ENCODE results near the gene KLK13.

Gene KLK13

DNA sequence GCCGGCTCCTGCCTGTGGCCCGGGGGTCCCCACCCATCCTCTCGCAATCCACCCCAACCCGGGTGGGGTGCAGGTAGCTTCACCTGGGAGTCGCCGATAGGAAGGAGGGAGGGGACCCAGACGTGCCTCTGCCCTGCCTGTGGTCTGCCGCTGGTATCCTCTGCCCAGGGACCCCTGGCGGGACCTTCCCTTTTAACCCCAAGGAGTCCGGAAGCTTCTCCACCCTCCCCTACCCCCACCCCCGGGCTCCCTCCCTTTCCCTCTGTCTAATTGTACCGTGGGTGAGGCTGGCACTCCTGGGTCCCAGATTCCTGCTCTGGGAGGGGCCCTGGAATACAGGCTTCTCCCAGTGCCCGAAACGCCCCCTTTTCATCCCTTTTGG lies 45.4 kb downstream of the KLK13 start, which contains the start of gene KLK10:
TSS of gene KLK10 (minus strand) at position 166 of the 382 bp plus-strand sequence. CDS start 579 bp downstream, outside the sequence.
- no peak for DNase-seq (ENCODE audit: low read depth, low spot score)

DNA sequence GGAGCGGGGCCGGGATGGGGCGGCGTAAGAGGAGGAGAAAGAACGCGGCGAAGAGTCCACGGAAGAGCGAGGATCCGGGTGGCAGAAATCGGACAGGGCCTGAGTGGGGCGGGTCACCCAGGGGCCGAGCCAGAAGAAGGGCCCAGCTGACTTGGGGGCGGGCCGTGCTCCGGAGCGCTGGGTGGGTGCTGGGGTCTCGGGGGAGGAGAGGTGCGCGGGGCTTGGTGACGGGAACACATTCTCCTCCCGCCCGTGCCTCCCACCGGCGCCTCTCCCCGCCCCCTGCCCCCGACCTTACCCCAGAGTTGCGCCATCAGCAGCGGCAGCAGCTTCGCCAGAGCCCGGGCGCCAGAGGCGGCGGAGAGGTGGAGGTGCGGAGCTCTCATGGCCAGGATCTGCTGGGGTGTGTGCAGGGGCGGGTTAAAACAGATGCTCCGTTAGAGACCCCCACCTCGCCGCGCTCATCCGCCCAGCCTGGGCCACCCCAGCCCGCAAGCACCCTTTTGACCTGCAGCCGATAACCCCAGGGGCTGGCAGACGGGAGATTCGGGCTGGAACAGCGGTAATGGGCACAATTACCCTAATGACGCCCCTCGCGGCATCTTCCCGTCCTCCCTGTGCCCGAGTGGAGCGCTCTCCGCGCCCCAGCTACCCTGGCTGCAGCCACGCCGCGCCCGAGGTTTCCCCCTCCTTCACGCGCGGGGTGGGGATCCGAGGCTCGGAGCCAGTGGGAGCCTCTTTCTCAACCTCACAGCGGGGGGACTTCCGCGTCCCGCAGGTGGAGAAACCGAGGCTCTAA lies 45.9 kb downstream of the KLK13 start:
- no peak for DNase-seq (ENCODE audit: low read depth, low spot score)

DNA sequence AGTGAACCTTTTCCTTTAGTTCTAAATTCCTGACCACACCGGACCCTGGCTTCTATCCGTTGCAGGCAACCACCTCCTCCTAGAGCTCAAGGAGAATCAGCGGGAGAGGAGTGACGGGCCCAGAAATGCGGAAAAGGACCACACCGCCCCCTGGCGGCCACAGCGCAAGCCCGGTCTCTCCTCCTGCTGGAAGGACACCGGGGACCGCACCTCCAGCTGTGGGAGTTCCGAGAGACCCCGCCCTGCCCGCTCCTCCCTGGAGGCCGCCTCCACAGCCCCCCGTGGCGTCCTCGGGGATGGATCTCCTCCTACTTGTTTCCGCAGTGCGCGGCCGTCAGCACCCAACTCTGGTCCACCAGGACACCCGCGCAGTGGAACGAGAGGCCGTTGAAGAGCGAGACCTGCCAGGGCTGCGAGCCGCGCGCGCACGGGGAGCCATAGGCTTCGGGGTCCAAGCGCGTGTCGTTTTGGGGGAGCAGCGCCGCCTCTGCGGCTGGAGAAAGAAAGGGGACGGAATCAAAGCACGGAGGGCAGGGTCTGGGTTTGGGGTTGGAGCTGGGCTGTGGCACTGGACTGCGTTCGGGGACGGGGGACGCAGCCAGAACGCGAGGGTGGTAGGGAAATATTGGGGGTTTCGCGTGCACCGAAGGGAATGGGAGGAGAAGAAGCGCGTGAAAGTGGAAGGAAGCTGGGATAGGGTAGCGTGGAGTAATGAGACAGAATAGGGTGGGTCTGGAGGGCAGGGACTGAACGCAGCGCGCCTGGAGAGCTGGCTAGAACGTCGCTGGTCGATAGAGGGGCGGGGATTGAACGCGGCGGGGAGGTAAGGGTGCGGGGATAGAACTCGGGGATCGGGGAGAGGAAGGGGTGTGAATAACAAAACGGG lies 47.9 kb downstream of the KLK13 start:
- no peak for DNase-seq (ENCODE audit: low read depth, low spot score)

- DNase-seq (ENCODE audit: low read depth, low spot score), result no peak
These were observed 49.1 kb downstream of the KLK13 start for GRCh38 chr19:51015691-51016267.

DNA sequence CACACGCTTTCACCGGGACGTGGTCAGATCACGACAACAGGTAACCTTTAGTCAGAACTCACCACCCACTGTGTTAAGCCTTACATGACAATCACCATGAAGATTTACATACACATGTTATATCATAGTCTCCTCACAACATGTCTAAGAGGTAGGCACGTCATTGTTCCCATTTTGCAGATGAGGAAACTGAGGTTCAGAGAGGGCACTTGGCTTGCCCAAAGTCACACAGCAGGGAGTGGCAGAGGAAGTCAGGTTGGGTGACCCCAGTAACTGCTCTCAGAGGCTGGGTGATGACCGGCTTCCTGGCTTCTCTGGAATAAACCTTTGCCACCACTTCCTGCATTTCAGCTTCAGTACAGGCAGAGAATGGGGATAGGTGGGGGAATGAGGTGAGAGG lies 50.6 kb downstream of the KLK13 start:
- no peak for DNase-seq (ENCODE audit: low read depth, low spot score)

GRCh38 chr19:51012661-51013190 lies 52.2 kb downstream of the KLK13 start:
- DNase-seq (ENCODE audit: low read depth, low spot score), result no peak

DNA sequence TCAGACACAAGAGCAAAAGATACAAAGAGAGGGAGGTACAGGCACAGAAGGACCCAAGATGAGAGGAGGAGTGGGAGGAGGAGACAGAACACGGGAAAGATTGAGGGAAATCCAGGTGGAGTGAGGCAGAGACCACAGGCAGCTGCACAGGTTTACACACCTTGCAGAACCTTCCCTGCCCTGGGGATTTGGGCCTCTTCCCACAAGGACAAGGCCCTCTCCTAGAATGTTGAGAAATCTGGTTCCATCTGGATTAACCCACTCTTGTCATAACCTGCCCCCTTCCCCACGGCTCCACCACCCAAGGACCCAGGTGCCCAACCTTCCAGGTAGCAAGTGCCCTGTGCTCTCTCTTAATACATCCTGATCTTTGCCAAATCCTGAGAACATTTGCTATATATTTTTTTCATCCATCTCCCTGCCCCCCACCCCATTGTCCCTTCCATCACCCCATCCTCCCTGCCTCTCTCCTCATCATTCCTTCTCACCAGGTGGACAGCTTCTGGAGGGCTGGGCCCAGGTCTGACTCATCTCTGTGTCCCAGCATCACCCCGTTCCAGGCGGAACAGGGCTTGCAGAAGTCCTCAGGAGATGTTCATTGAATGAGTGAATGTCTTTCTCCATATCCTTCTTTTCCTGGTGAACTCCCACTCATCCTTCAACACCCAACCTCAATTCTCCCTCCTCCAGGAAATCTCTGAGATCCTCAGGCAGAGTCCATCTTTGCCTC lies 54.7 kb downstream of the KLK13 start:
- no peak for DNase-seq (ENCODE audit: low read depth, low spot score)

DNA sequence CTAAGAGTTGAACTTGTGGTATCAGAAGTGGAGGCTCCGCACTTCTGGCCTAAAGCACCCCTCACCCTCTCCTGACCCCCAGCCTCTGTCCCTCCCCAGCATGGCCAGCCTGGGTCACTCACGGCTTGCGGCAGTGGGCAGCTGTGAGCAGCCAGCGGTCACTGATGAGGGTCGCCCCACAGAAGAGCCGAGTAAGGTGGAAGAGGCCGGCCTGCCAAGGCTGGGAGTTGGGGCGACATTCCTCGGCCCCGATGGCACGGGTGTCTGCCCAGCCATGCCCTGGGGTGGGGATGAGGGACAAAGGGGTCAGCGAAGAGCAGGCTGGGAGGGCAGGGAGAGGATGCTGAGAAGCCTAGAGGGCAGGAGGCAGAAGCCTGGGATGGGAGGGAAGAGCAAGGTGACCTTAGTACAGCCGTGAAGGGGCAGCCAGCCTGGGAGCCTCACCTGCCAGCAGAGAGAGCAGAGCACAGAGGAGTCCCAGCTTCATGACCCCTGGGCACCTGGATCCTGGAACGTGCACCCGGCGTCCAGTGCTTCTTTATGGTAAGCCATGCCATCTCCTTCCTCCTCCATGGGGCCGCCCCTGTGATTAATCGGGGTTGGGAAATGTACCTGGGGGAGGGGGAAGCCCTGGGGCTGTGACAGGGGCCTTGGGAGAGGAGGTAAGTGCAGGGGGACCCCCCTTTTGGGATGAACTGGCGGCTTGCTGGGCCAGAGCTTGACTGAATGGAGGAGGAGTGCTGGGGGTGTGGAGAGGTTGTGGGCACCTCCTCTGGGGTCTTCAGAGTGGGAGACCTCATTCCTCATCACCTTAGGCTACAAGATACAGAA lies 55.6 kb downstream of the KLK13 start:
- DNase-seq (ENCODE audit: low read depth, low spot score), result no peak

DNA sequence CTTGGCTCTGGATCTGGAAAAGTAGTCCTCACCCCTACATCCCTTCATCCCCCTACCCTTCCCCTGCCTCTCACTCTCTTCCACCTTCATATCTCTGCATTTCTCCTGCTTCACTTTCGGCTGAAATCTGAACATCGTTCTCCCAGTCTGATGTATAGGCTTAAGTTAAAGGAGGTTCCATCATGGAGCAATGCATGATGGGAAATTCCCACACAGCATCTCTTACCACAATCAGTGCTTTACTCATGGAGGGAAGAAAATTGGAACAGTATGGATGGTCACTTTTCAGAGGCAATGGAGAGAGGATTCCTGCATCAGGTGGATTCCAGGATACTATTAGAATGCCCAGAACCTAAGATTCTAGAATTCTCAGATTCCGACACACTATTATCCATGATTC lies 57.4 kb downstream of the KLK13 start:
- no peak for DNase-seq (ENCODE audit: low read depth, low spot score)

GRCh38 chr19:51006406-51006805 lies 58.5 kb downstream of the KLK13 start:
- DNase-seq (ENCODE audit: low read depth, low spot score), result no peak
